Measurements from ENCODE around the gene COMTD1. TPM values are rescaled to one million over a fixed set of nuclear protein-coding genes. Genes with fewer than 3 reads are reported as not detected.
"Not testable (repeated sequence)": the region's sequence is repeated elsewhere in the genome, so short reads cannot be mapped to it uniquely, and the experiment has no call there.

Gene COMTD1
- total and polyA plus RNA-seq, 2 experiments from 2014 or later, result 36.7 to 46.4 TPM

DNA sequence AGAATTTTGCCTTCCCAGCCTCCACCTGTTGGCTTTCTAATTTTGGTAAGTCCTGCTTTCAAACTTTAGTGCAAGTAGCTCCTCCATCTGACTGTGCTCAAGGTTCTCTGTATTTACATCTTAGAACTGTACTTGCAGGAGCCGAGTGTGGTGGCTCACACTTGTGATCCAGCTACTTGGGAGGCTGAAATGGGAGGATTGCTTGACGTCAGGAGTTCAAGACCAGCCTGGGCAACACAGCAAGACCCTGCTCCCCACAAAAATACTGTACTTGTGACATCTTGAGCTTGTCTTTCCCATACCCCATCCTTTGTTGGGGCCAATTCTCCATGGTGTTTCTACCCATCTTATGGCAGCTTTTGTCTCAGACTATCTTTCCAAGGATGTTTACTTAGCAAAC, 29.8 kb downstream of the COMTD1 start:
- 85% methylated on average over 2 of the region's 2 CpGs for WGBS (ENCODE audit: low lambda C conversion rate, missing lambda C conversion rate)
- TF ChIP-seq EZH2 (IDR thresholded peaks at IDR 0.05; ENCODE audit: borderline replicate concordance), result no peak
- TF ChIP-seq EZH2phosphoT487 (IDR thresholded peaks at IDR 0.05; ENCODE audit: low read depth, severe bottlenecking, unreplicated experiment), result no peak
- TF ChIP-seq CTCF (IDR thresholded peaks at IDR 0.05; ENCODE audit: poor library complexity), result no peak
- H3K27me3 ChIP-seq, result no peaks in the 10 kb centered on the region
- no peak overlapping the region for H3K4me2 ChIP-seq
- no peak overlapping the region for H2AFZ ChIP-seq
- no peak for DNase-seq (ENCODE audit: low spot score)
- no peaks in the 10 kb centered on the region for H3K9me2 ChIP-seq (replicated peaks; ENCODE audit: insufficient read depth)
- H3K4me1 ChIP-seq (ENCODE audit: insufficient read depth), result peaks cover 4% of the 10 kb centered on the region
- no peaks in the 10 kb centered on the region for H3K36me3 ChIP-seq (replicated peaks; ENCODE audit: insufficient read depth, low read depth)
- no peak overlapping the region for H3K4me3 ChIP-seq
- peaks cover 1% of the 10 kb centered on the region for H3K79me2 ChIP-seq
- no peak overlapping the region for H3K27ac ChIP-seq
- no peaks in the 10 kb centered on the region for H3K9me3 ChIP-seq (ENCODE audit: low read depth)
- no peaks in the 10 kb centered on the region for H4K20me1 ChIP-seq (ENCODE audit: insufficient read depth, poor library complexity, severe bottlenecking)

- Histone ChIP-seq H3K4me2 (no peak overlapping the region), H3K79me2 (no peaks in the 10 kb centered on the region), H3K4me1 (ENCODE audit: insufficient read depth) (no peaks in the 10 kb centered on the region), H3K9me3 (ENCODE audit: low read depth) (no peaks in the 10 kb centered on the region), H4K20me1 (ENCODE audit: insufficient read depth, poor library complexity, severe bottlenecking) (no peaks in the 10 kb centered on the region), H3K4me3 (no peak overlapping the region), H3K27ac (no peak overlapping the region), H3K27me3 (no peaks in the 10 kb centered on the region), H2AFZ (no peak overlapping the region), H3K36me3 (replicated peaks; ENCODE audit: insufficient read depth, low read depth) (no peaks in the 10 kb centered on the region), H3K9me2 (replicated peaks; ENCODE audit: insufficient read depth) (no peaks in the 10 kb centered on the region)
- 91% methylated on average over 5 of the region's 5 CpGs for WGBS (ENCODE audit: low lambda C conversion rate, missing lambda C conversion rate)
- no peak for DNase-seq (ENCODE audit: low spot score)
- no peak for TF ChIP-seq CTCF (IDR thresholded peaks at IDR 0.05; ENCODE audit: poor library complexity)
- no peak for TF ChIP-seq EZH2phosphoT487 (IDR thresholded peaks at IDR 0.05; ENCODE audit: low read depth, severe bottlenecking, unreplicated experiment)
- no peak for TF ChIP-seq EZH2 (IDR thresholded peaks at IDR 0.05; ENCODE audit: borderline replicate concordance)
These were observed 32.0 kb downstream of the COMTD1 start for GRCh38 chr10:75203724-75204123.

- H2AFZ ChIP-seq, H3K4me3 ChIP-seq: not testable (repeated sequence)
These were observed 32.6 kb downstream of the COMTD1 start for GRCh38 chr10:75203046-75203620.

GRCh38 chr10:75202321-75203045, 33.3 kb downstream of the COMTD1 start:
- no peak overlapping the region for H3K4me2 ChIP-seq
- no peaks in the 10 kb centered on the region for H3K9me3 ChIP-seq (ENCODE audit: low read depth)
- no peaks in the 10 kb centered on the region for H3K79me2 ChIP-seq
- H2AFZ ChIP-seq, result no peak overlapping the region
- 95% methylated on average over 1 of the region's 1 CpG for WGBS (ENCODE audit: low lambda C conversion rate, missing lambda C conversion rate)
- no peaks in the 10 kb centered on the region for H4K20me1 ChIP-seq (ENCODE audit: insufficient read depth, poor library complexity, severe bottlenecking)
- H3K36me3 ChIP-seq (replicated peaks; ENCODE audit: insufficient read depth, low read depth), result no peaks in the 10 kb centered on the region
- peak; percentile 32 for DNase-seq (ENCODE audit: low spot score)
- H3K4me3 ChIP-seq, result no peak overlapping the region
- no peaks in the 10 kb centered on the region for H3K9me2 ChIP-seq (replicated peaks; ENCODE audit: insufficient read depth)
- H3K4me1 ChIP-seq (ENCODE audit: insufficient read depth), result no peaks in the 10 kb centered on the region
- no peaks in the 10 kb centered on the region for H3K27me3 ChIP-seq
- no peak for TF ChIP-seq EZH2 (IDR thresholded peaks at IDR 0.05; ENCODE audit: borderline replicate concordance)
- TF ChIP-seq CTCF (IDR thresholded peaks at IDR 0.05; ENCODE audit: poor library complexity), result no peak
- TF ChIP-seq EZH2phosphoT487 (IDR thresholded peaks at IDR 0.05; ENCODE audit: low read depth, severe bottlenecking, unreplicated experiment), result no peak
- H3K27ac ChIP-seq, result peak overlapping the region; percentile 83

More at GRCh38 chr10:75203046-75203620, 32.6 kb downstream of the COMTD1 start:
- peak overlapping the region; percentile 83 for H3K27ac ChIP-seq
- H3K79me2 ChIP-seq; H3K36me3 ChIP-seq (replicated peaks; ENCODE audit: insufficient read depth, low read depth); H3K4me1 ChIP-seq (ENCODE audit: insufficient read depth); H3K9me2 ChIP-seq (replicated peaks; ENCODE audit: insufficient read depth); DNase-seq (ENCODE audit: low spot score); H4K20me1 ChIP-seq (ENCODE audit: insufficient read depth, poor library complexity, severe bottlenecking); H3K9me3 ChIP-seq (ENCODE audit: low read depth); H3K4me2 ChIP-seq; H3K27me3 ChIP-seq: not testable (repeated sequence)
- WGBS (ENCODE audit: low lambda C conversion rate, missing lambda C conversion rate), result 93% methylated on average over 11 of the region's 11 CpGs
